ENCODE results near the gene CD83. TPM values are rescaled to one million over a fixed set of nuclear protein-coding genes. Genes with fewer than 3 reads are reported as not detected.

Gene CD83
- total and polyA plus RNA-seq, 2 of the 8 experiments (the other 6 are each of a cell fraction or from before 2014, with no cell fraction given), result 4.6 to 8.5 TPM

GRCh38 chr6:14123386-14124111 lies 6.0 kb downstream of the CD83 start:
- H2BK20ac ChIP-seq (ENCODE audit: low read length), result no peak overlapping the region
- no peak overlapping the region for H3K14ac ChIP-seq (ENCODE audit: insufficient read length)
- no peak overlapping the region for H3K4me3 ChIP-seq (ENCODE audit: extremely low read depth in 1 of 4, insufficient read depth in 2 of 4, low read depth in 3 of 4, low read length in 4 of 4)
- H3K27me3 ChIP-seq (replicated peaks in 1 of 4; ENCODE audit: control insufficient read depth in 3 of 4, extremely low read depth in 1 of 4, insufficient read depth in 3 of 4, low read length in 3 of 4), result peaks cover 0 to 2% (median under 1%) of the 10 kb centered on the region in 4 experiments; a peak in 1 of 7 replicates
- no peak overlapping the region for H3K4ac ChIP-seq (replicated peaks; ENCODE audit: insufficient read length, low read depth, low read length)
- no peaks in the 10 kb centered on the region for H3K79me1 ChIP-seq (ENCODE audit: low read depth, low read length)
- WGBS, 2 experiments (ENCODE audit: extremely low coverage in 1 of 2, insufficient coverage in 1 of 2, insufficient read length in 1 of 2, insufficient replicate concordance in 2 of 2, low coverage in 1 of 2, low lambda C conversion rate in 2 of 2, missing lambda C conversion rate in 1 of 2), result 94% methylated on average over 6 of the region's 6 CpGs; no CpG with 5 or more reads in 1 of the 2 experiments
- no peak for DNase-seq (ENCODE audit: low read depth in 1 of 2, low spot score in 2 of 2)
- H3K4me1 ChIP-seq (replicated peaks in 1 of 4; ENCODE audit: control insufficient read depth in 3 of 4, insufficient read depth in 4 of 4, low read length in 3 of 4), result peaks cover 0 to 9% (median 5%) of the 10 kb centered on the region in 4 experiments; a peak in 4 of 7 replicates
- no peaks in the 10 kb centered on the region for H3K79me2 ChIP-seq (ENCODE audit: control insufficient read depth in 1 of 2, insufficient read depth in 2 of 2, low read length in 2 of 2)
- no peak overlapping the region for H3K9ac ChIP-seq (replicated peaks in 1 of 4; ENCODE audit: extremely low read depth in 1 of 4, low read depth in 3 of 4, low read length in 3 of 4)
- no peak overlapping the region for H3K4me2 ChIP-seq (ENCODE audit: insufficient read depth in 1 of 2, low read depth in 2 of 2, low read length in 2 of 2)
- H2BK120ac ChIP-seq (replicated peaks; ENCODE audit: low read depth, low read length), result no peak overlapping the region
- no peak overlapping the region for H2BK12ac ChIP-seq (ENCODE audit: low read depth, low read length)
- H3K23ac ChIP-seq (ENCODE audit: insufficient read length), result no peak overlapping the region
- H2AK5ac ChIP-seq (ENCODE audit: low read depth, low read length), result no peak overlapping the region
- no peak for FAIRE-seq
- no peaks in the 10 kb centered on the region; the same call in 1 of the 2 replicates for H3K23me2 ChIP-seq (ENCODE audit: low read depth, low read length)
- H2AFZ ChIP-seq (ENCODE audit: low read length), result no peak overlapping the region
- H3K18ac ChIP-seq (ENCODE audit: extremely low read depth, low read length), result no peak overlapping the region
- H2BK15ac ChIP-seq (ENCODE audit: low read length), result no peak overlapping the region
- no peak overlapping the region for H2BK5ac ChIP-seq (ENCODE audit: low read depth, low read length)
- ChIA-PET POLR2A (ENCODE audit: partially characterized antibody) (no interaction called here), CTCF (ENCODE audit: partially characterized antibody) (interaction anchor here (0.9 to 3.7 kb wide), 2 partner anchors 21 to 57 kb away, joined by 3 to 15 read pairs; no protein-coding TSS in a partner anchor)
- no peak overlapping the region for H3K56ac ChIP-seq (replicated peaks; ENCODE audit: insufficient read length, low read depth, low read length)
- H4K8ac ChIP-seq (ENCODE audit: extremely low read depth, insufficient read depth, low read length), result no peak overlapping the region
- peaks cover 0 to 1% of the 10 kb centered on the region in 2 experiments for H4K20me1 ChIP-seq (replicated peaks in 1 of 2; ENCODE audit: control insufficient read depth in 1 of 2, insufficient read depth in 2 of 2, low read length in 2 of 2)
- H4K91ac ChIP-seq (replicated peaks; ENCODE audit: insufficient read length, low read length), result no peak overlapping the region
- H3K36me3 ChIP-seq (ENCODE audit: control insufficient read depth in 2 of 4, insufficient read depth in 4 of 4, low read length in 3 of 4), result no peaks in the 10 kb centered on the region
- H3K9me3 ChIP-seq (ENCODE audit: insufficient read depth in 2 of 2, low read depth in 1 of 2, low read length in 1 of 2), result no peaks in the 10 kb centered on the region
- H4K5ac ChIP-seq (ENCODE audit: insufficient read length, low read depth, low read length), result no peak overlapping the region
- no peak overlapping the region for H3K27ac ChIP-seq (ENCODE audit: low read depth, low read length)
- TF ChIP-seq TCF12 (IDR thresholded peaks at IDR 0.05; ENCODE audit: low read depth, low read length) (no peak), TAF1 (IDR thresholded peaks at IDR 0.05; ENCODE audit: low read depth, low read length) (no peak), TBP (IDR thresholded peaks at IDR 0.05; ENCODE audit: low read depth, low read length) (no peak), GABPA (IDR thresholded peaks at IDR 0.05; ENCODE audit: borderline replicate concordance, insufficient read depth, low read length) (no peak), HDAC6 (IDR thresholded peaks at IDR 0.05; ENCODE audit: low read depth, low read length) (no peak), NANOG (IDR thresholded peaks at IDR 0.05; ENCODE audit: insufficient read depth, low read depth, low read length, poor library complexity, severe bottlenecking) (no peak), SIRT6 (IDR thresholded peaks at IDR 0.05; ENCODE audit: low read length) (no peak), SP2 (IDR thresholded peaks at IDR 0.05; ENCODE audit: low read length) (no peak), EGR1 (IDR thresholded peaks at IDR 0.05; ENCODE audit: borderline replicate concordance, low read depth, low read length) (no peak), CTCF (IDR thresholded peaks at IDR 0.05; ENCODE audit: control extremely low read depth in 1 of 3, insufficient read depth in 1 of 3, low read depth in 1 of 3, low read length in 3 of 3) (no peak), POU5F1 (IDR thresholded peaks at IDR 0.05; ENCODE audit: low read depth, low read length) (no peak)
